NB4 (cell line): ENCODE data around the gene FXYD2.
A peak's percentile ranks its signal among the peaks of the same experiment; 100 is the strongest.

Experiments
- DNase-seq: peaks from one replicate; pipeline ENCODE4 v3.0.0; 2010; ENCODE audit warnings: low read depth
- H3K4me3 ChIP-seq: one replicate; pipeline ENCODE4 v1.5.1; 2011; ENCODE audit warnings: mild to moderate bottlenecking, low read depth, low read length, moderate library complexity
- CTCF ChIP-seq: IDR thresholded peaks from one replicate; pipeline ENCODE4 v1.5.1; 2012; ENCODE audit warnings: low read depth, low read length
- MYC ChIP-seq: IDR thresholded peaks from 2 replicates; pipeline ENCODE4 v1.6.1; 2011; ENCODE audit warnings: low read depth, low read length
- POLR2A ChIP-seq: IDR thresholded peaks from 2 replicates; pipeline ENCODE4 v1.6.1; 2011; ENCODE audit warnings: mild to moderate bottlenecking; ENCODE audit not compliant: insufficient read length; ENCODE audit errors: extremely low read depth
- TF ChIP-seq, protein P1 (sequence below): IDR thresholded peaks from 2 replicates; pipeline ENCODE4 v1.6.1; 2011; ENCODE audit warnings: low read depth, low read length

The FXYD2 gene

GRCh38 chr11:117837070-117837776, 12.7 kb upstream of the FXYD2 start:
- TF ChIP-seq, protein P1, sequence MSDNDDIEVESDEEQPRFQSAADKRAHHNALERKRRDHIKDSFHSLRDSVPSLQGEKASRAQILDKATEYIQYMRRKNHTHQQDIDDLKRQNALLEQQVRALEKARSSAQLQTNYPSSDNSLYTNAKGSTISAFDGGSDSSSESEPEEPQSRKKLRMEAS = no peak
- no peak for TF ChIP-seq POLR2A
- TF ChIP-seq CTCF = no peak
- TF ChIP-seq MYC = no peak

GRCh38 chr11:117836077-117836960, 11.8 kb upstream of the FXYD2 start:
- peak; percentile 83 for DNase-seq
- TF ChIP-seq, protein P1 = no peak
- TF ChIP-seq POLR2A (no peak), MYC (no peak), CTCF (no peak)
- H3K4me3 ChIP-seq = no peak overlapping the region

More at GRCh38 chr11:117837070-117837776, 12.7 kb upstream of the FXYD2 start:
- H3K4me3 ChIP-seq = no peak overlapping the region
- DNase-seq = no peak

DNA sequence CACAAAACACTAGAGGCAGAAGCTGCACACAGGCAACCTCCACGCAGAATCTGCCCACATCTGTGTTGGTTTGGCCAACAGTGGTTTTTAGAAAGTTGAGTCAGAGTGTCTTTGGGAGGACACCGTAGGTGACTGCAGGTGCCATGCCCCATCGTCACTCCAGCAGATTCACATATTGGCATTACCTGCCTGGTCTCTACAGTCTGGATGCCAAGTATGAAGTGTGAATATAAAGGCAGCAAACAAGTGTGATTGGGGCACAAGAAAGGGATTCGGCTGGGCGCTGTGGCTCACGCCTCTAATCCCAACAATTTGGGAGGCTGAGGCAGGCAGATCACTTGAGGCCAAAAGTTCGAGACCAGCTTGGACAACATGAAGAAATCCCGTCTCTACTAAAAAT, 11.0 kb upstream of the FXYD2 start:
- DNase-seq = no peak
- TF ChIP-seq, protein P1 = no peak
- TF ChIP-seq MYC = no peak
- no peak for TF ChIP-seq POLR2A
- no peak for TF ChIP-seq CTCF
- no peak overlapping the region for H3K4me3 ChIP-seq

GRCh38 chr11:117834838-117835443, 10.4 kb upstream of the FXYD2 start:
- DNase-seq = peak; percentile 45
- no peak overlapping the region for H3K4me3 ChIP-seq
- TF ChIP-seq MYC (no peak), POLR2A (no peak), CTCF (no peak)
- TF ChIP-seq, protein P1 = no peak

DNA sequence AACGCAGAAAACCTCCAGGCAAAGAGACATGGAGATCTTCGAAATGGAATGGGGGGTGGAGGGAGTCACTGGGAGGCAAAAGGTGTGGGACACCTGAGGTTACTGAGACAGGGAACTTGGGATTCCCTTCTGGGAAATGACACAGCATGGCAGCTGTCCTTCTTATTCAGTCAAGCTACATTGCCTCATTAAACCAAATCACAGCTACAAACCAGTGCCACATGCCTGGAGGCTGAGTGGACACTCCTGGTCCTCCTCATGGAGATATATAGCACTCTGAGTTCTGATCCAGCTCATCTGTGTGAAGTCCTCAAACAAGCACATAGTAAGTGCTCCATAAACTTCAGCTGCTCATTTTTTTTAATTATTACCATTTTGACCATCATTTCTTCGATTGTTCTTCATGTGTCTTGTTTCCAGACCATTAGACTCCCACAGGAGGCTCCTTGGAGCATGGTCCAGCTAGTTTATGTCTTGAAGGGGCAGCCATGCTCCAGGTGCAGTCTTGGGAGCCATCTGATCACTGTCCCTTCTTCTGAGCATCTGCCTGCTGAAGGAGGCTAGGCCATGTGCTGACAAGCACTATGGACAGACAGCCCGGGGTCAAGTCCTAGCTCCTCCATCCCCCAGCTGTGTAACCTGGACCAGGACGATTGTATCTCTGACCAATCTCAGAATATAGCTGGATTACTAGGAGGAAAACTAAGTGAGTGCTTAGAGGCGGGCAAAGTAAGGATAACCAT, 9.7 kb upstream of the FXYD2 start:
- TF ChIP-seq CTCF = no peak
- no peak for TF ChIP-seq MYC
- no peak for TF ChIP-seq POLR2A
- TF ChIP-seq, protein P1 = no peak
- no peak for DNase-seq
- H3K4me3 ChIP-seq = no peak overlapping the region
